ENCODE results near the gene ARHGAP26. TPM values are rescaled to one million over a fixed set of nuclear protein-coding genes. Genes with fewer than 3 reads are reported as not detected.

The ARHGAP26 gene
- total RNA-seq, 4 donors from 2014 or later = 11.0 to 23.3 (median 14.3) TPM

DNA sequence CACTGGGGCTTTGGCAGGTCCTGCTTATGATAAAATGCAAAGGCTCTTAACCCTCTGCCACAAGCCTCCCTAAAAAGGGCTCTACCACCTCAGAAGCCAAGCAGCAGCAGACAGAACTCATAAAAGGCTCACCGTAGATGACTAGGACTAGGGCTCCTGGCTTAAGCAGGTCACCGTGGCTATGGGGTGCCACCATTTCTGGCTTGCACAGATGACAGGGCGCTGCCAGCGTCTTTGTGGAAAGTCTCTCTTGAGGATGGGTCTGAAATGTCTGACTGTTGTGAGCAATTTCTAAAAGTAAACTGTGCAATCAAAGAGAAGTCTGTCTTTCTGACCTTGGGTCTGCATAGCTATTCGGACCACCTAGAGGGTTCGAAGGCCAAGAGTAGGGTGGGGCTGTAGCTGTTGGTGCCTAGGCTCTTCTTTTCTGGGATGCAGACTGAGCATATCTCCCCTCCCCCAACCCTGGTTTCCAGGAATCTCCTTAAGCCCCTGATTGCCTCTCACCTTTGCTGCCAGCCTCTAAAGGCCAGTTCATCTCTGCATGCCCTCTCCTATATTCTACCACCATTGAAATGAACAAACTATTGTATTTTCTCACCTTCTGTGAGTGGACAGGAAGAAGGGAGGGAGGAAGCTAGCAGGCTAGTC lies 307.4 kb downstream of the ARHGAP26 start:
- no peak for TF ChIP-seq POLR2A (IDR thresholded peaks at IDR 0.05)
- TF ChIP-seq, protein P1, sequence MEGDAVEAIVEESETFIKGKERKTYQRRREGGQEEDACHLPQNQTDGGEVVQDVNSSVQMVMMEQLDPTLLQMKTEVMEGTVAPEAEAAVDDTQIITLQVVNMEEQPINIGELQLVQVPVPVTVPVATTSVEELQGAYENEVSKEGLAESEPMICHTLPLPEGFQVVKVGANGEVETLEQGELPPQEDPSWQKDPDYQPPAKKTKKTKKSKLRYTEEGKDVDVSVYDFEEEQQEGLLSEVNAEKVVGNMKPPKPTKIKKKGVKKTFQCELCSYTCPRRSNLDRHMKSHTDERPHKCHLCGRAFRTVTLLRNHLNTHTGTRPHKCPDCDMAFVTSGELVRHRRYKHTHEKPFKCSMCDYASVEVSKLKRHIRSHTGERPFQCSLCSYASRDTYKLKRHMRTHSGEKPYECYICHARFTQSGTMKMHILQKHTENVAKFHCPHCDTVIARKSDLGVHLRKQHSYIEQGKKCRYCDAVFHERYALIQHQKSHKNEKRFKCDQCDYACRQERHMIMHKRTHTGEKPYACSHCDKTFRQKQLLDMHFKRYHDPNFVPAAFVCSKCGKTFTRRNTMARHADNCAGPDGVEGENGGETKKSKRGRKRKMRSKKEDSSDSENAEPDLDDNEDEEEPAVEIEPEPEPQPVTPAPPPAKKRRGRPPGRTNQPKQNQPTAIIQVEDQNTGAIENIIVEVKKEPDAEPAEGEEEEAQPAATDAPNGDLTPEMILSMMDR (IDR thresholded peaks at IDR 0.05) = no peak
- H3K4me3 ChIP-seq (ENCODE audit: low read depth, poor library complexity, severe bottlenecking) = no peak overlapping the region
- DNase-seq (ENCODE audit: low spot score in 2 of 2) = no peak
- 91 to 97% methylated on average over 6 of the region's 6 CpGs for WGBS, 2 donors
- intact Hi-C loops (cut with DNase I; ENCODE audit: low total_unique reads) = no loop called here

- 35 to 51% methylated on average over 5 of the region's 5 CpGs for WGBS, 2 donors
- H3K4me3 ChIP-seq (ENCODE audit: low read depth, poor library complexity, severe bottlenecking) = no peak overlapping the region
- no peak for TF ChIP-seq POLR2A (IDR thresholded peaks at IDR 0.05)
- TF ChIP-seq, protein P1 (IDR thresholded peaks at IDR 0.05) = no peak
- no peak for DNase-seq (ENCODE audit: low spot score in 2 of 2)
- intact Hi-C loops (cut with DNase I; ENCODE audit: low total_unique reads) = no loop called here
Measured at GRCh38 chr5:143078313-143078712, 308.1 kb downstream of the ARHGAP26 start.

GRCh38 chr5:143078971-143079370 lies 308.8 kb downstream of the ARHGAP26 start:
- intact Hi-C loops (cut with DNase I; ENCODE audit: low total_unique reads) = no loop called here
- TF ChIP-seq POLR2A (IDR thresholded peaks at IDR 0.05) = no peak
- TF ChIP-seq, protein P1 (IDR thresholded peaks at IDR 0.05) = no peak
- no peak overlapping the region for H3K4me3 ChIP-seq (ENCODE audit: low read depth, poor library complexity, severe bottlenecking)
- DNase-seq (ENCODE audit: low spot score in 2 of 2) = no peak
- WGBS, 2 donors = 65 to 73% methylated on average over 2 of the region's 2 CpGs

DNA sequence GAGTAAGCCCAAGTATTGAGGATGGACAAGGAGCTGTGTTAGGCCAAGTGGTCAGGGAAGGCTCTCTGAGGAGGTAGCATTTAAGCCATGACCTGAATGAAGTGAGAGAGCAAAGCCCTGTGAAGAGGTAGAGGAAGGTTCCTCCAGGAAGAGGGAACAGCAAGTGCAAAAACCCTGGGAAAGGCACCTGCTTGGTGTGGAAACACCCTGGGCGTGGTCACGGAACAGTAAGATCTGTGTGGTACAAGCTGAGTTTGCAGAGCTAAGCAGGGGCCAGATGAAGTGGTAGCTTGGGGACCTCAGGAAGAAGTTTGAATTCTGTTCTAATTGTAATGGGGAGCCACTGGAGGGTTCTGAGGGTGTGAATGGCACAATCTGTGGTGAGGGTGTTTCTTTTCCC lies 310.2 kb downstream of the ARHGAP26 start:
- intact Hi-C loops (cut with DNase I; ENCODE audit: low total_unique reads) = no loop called here
- 84 to 92% methylated on average over 2 of the region's 2 CpGs for WGBS, 2 donors
- TF ChIP-seq, protein P1 (IDR thresholded peaks at IDR 0.05) = no peak
- no peak for TF ChIP-seq POLR2A (IDR thresholded peaks at IDR 0.05)

GRCh38 chr5:143080982-143081381 lies 310.8 kb downstream of the ARHGAP26 start:
- intact Hi-C loops (cut with DNase I; ENCODE audit: low total_unique reads) = no loop called here
- DNase-seq (ENCODE audit: low spot score in 2 of 2) = no peak
- TF ChIP-seq, protein P1 (IDR thresholded peaks at IDR 0.05) = no peak
- H3K4me3 ChIP-seq (ENCODE audit: low read depth, poor library complexity, severe bottlenecking) = no peak overlapping the region
- WGBS, 2 donors = 92 to 100% methylated on average over 1 of the region's 1 CpG

More for the DNA sequence above, 310.2 kb downstream of the ARHGAP26 start:
- H3K4me3 ChIP-seq (ENCODE audit: low read depth, poor library complexity, severe bottlenecking) = no peak overlapping the region
- DNase-seq (ENCODE audit: low spot score in 2 of 2) = no peak

DNA sequence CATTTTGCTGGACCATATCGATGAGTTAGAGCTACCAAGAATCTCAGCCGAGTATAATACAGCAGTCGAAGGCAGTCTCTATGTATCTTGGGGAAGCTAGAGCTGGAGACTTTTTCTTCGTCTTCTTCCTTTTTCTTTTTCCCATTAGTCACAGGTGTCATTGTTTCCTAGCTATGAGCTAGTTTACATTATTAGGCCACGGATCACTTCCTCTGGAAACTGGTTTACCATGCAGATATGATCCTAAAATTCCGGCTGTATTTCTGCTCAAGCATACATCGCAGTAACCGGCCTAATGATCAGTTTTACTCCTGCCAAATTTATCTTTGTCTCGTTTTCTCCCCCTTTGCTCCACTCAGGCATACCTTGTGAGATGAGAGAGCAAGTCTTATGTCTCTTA lies 312.8 kb downstream of the ARHGAP26 start:
- H3K4me3 ChIP-seq (ENCODE audit: low read depth, poor library complexity, severe bottlenecking) = no peak overlapping the region
- no peak for DNase-seq (ENCODE audit: low spot score in 2 of 2)
- TF ChIP-seq, protein P1 (IDR thresholded peaks at IDR 0.05) = no peak
- TF ChIP-seq POLR2A (IDR thresholded peaks at IDR 0.05) = no peak
- intact Hi-C loops (cut with DNase I; ENCODE audit: low total_unique reads) = no loop called here
- 84 to 93% methylated on average over 9 of the region's 9 CpGs for WGBS, 2 donors

Data from lower leg skin (tissue), 4 donors.